ENCODE data around the gene COQ3. TPM values are rescaled to one million over a fixed set of nuclear protein-coding genes. Genes with fewer than 3 reads are reported as not detected.

Gene COQ3
- total RNA-seq, 1 donor from 2014 or later = 5.0 TPM

GRCh38 chr6:99426451-99426757, 32.4 kb upstream of the COQ3 start:
- H3K4me1 Mint-ChIP-seq (ENCODE audit: low read depth, unreplicated experiment) = peaks cover 24% of the 10 kb centered on the region

GRCh38 chr6:99425647-99426450, 31.9 kb upstream of the COQ3 start:
- DNase-seq (ENCODE audit: low read depth) (peak; percentile 87), FAIRE-seq (no peak)
- Mint-ChIP-seq H3K4me1 (ENCODE audit: low read depth, unreplicated experiment) (peaks cover 29% of the 10 kb centered on the region), H3K4me3 (ENCODE audit: unreplicated experiment) (peak overlapping the region; percentile 97), H3K36me3 (ENCODE audit: low read depth, unreplicated experiment) (peaks cover 2% of the 10 kb centered on the region), H3K27ac (ENCODE audit: unreplicated experiment) (peak overlapping the region; percentile 99), H3K9me3 (ENCODE audit: unreplicated experiment) (no peaks in the 10 kb centered on the region), H3K27me3 (ENCODE audit: low read depth, unreplicated experiment) (no peaks in the 10 kb centered on the region)
- Histone ChIP-seq H3K4me1 (ENCODE audit: insufficient read depth, low read length) (peaks cover 14% of the 10 kb centered on the region), H3K36me3 (ENCODE audit: insufficient read depth, low read length) (peaks cover 4% of the 10 kb centered on the region), H3K4me2 (ENCODE audit: low read length) (peak overlapping the region; percentile 88), H3K79me2 (ENCODE audit: insufficient read depth, low read length) (peaks cover 61% of the 10 kb centered on the region), H3K4me3 (ENCODE audit: insufficient read depth, low read depth, low read length) (peak overlapping the region; percentile 98), H3K27me3 (ENCODE audit: insufficient read depth, low read length) (no peaks in the 10 kb centered on the region), H3K27ac (ENCODE audit: low read depth, low read length) (peak overlapping the region; percentile 98), H3K9ac (ENCODE audit: low read length) (peak overlapping the region; percentile 99), H2AFZ (ENCODE audit: low read depth, low read length) (peak overlapping the region; percentile 93), H4K20me1 (ENCODE audit: insufficient read depth, low read length) (peaks cover 38% of the 10 kb centered on the region), H3K9me3 (ENCODE audit: insufficient read depth, low read depth, low read length) (no peaks in the 10 kb centered on the region)
- TF ChIP-seq CTCF (IDR thresholded peaks at IDR 0.05; ENCODE audit: insufficient read depth, low read depth, low read length) (peak; percentile 38), EZH2 (IDR thresholded peaks at IDR 0.05; ENCODE audit: insufficient read depth, low read length) (no peak)

More at GRCh38 chr6:99426451-99426757, 32.4 kb upstream of the COQ3 start:
- H3K27ac ChIP-seq (ENCODE audit: low read depth, low read length) = peak overlapping the region; percentile 98
- no peaks in the 10 kb centered on the region for H3K9me3 ChIP-seq (ENCODE audit: insufficient read depth, low read depth, low read length)
- peak overlapping the region; percentile 93 for H2AFZ ChIP-seq (ENCODE audit: low read depth, low read length)
- H3K9ac ChIP-seq (ENCODE audit: low read length) = peak overlapping the region; percentile 99
- H3K79me2 ChIP-seq (ENCODE audit: insufficient read depth, low read length) = peaks cover 56% of the 10 kb centered on the region
- peaks cover 4% of the 10 kb centered on the region for H3K36me3 ChIP-seq (ENCODE audit: insufficient read depth, low read length)
- FAIRE-seq (no peak), DNase-seq (ENCODE audit: low read depth) (peak; percentile 1)
- peak overlapping the region; percentile 98 for H3K4me3 ChIP-seq (ENCODE audit: insufficient read depth, low read depth, low read length)
- Mint-ChIP-seq H3K9me3 (ENCODE audit: unreplicated experiment) (no peaks in the 10 kb centered on the region), H3K36me3 (ENCODE audit: low read depth, unreplicated experiment) (no peaks in the 10 kb centered on the region), H3K27me3 (ENCODE audit: low read depth, unreplicated experiment) (no peaks in the 10 kb centered on the region), H3K27ac (ENCODE audit: unreplicated experiment) (peak overlapping the region; percentile 99), H3K4me3 (ENCODE audit: unreplicated experiment) (peak overlapping the region; percentile 97)
- peaks cover 32% of the 10 kb centered on the region for H4K20me1 ChIP-seq (ENCODE audit: insufficient read depth, low read length)
- H3K4me1 ChIP-seq (ENCODE audit: insufficient read depth, low read length) = peaks cover 14% of the 10 kb centered on the region
- no peak for TF ChIP-seq CTCF (IDR thresholded peaks at IDR 0.05; ENCODE audit: insufficient read depth, low read depth, low read length)
- TF ChIP-seq EZH2 (IDR thresholded peaks at IDR 0.05; ENCODE audit: insufficient read depth, low read length) = no peak
- H3K27me3 ChIP-seq (ENCODE audit: insufficient read depth, low read length) = no peaks in the 10 kb centered on the region
- H3K4me2 ChIP-seq (ENCODE audit: low read length) = peak overlapping the region; percentile 88

Data from astrocyte (in vitro differentiated cells and primary cell).